Transverse colon (tissue), 3 donors: Measurements from ENCODE around the gene TMEM229B.

Source experiments
- CTCF ChIP-seq, 5 experiments: fragments of 200-600 bp in 3 of 5; fragments of 450-650 bp in 2 of 5; sonication (generic) in 3 of 5; IDR thresholded peaks; 1 replicate in 2 of 5; 2 replicates in 3 of 5; pipeline ENCODE4 v1.5.1; 2016 to 2017; ENCODE audit warnings: antibody characterized with exemption in 5 of 5, inconsistent platforms in 3 of 5, mild to moderate bottlenecking in 2 of 5, moderate library complexity in 1 of 5
- POLR2A ChIP-seq: fragments of 450-650 bp; IDR thresholded peaks from one replicate; pipeline ENCODE4 v1.6.1; 2016; ENCODE audit warnings: antibody characterized with exemption, mild to moderate bottlenecking, moderate library complexity

GRCh38 chr14:67480011-67480410 is 8.5 kb downstream of the TMEM229B start:
- TF ChIP-seq CTCF (IDR thresholded peaks at IDR 0.05) (no peak), POLR2A (no peak)
